ENCODE measurements around the gene STXBP6. TPM values are rescaled to one million over a fixed set of nuclear protein-coding genes. Genes with fewer than 3 reads are reported as not detected.

STXBP6 gene
- total RNA-seq, 4 donors from 2014 or later, result 2.6 to 5.5 (median 4.4) TPM

GRCh38 chr14:24820616-24821015 lies 229.3 kb downstream of the STXBP6 start:
- TF ChIP-seq, protein P1, sequence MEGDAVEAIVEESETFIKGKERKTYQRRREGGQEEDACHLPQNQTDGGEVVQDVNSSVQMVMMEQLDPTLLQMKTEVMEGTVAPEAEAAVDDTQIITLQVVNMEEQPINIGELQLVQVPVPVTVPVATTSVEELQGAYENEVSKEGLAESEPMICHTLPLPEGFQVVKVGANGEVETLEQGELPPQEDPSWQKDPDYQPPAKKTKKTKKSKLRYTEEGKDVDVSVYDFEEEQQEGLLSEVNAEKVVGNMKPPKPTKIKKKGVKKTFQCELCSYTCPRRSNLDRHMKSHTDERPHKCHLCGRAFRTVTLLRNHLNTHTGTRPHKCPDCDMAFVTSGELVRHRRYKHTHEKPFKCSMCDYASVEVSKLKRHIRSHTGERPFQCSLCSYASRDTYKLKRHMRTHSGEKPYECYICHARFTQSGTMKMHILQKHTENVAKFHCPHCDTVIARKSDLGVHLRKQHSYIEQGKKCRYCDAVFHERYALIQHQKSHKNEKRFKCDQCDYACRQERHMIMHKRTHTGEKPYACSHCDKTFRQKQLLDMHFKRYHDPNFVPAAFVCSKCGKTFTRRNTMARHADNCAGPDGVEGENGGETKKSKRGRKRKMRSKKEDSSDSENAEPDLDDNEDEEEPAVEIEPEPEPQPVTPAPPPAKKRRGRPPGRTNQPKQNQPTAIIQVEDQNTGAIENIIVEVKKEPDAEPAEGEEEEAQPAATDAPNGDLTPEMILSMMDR (IDR thresholded peaks at IDR 0.05 in 4 of 5, conservative IDR thresholded peaks at IDR 0.05 in 1 of 5), result no peak
- no peak for TF ChIP-seq POLR2A (IDR thresholded peaks at IDR 0.05)
- Histone ChIP-seq H3K27me3 (no peaks in the 10 kb centered on the region), H3K4me3 (no peak overlapping the region), H3K36me3 (no peaks in the 10 kb centered on the region), H3K9me3 (no peaks in the 10 kb centered on the region), H3K4me1 (no peaks in the 10 kb centered on the region), H3K27ac (no peak overlapping the region)
- intact Hi-C loops (cut with DNase I; ENCODE audit: low total_unique reads), result no loop called here
- no peak for DNase-seq
- in situ Hi-C loops (cut with MboI; ENCODE audit: low sequenced_read_pairs in 4 of 4), result loop anchor here in 2 of 4 donors (25.0 kb wide), 1 partner anchor 317 kb away; no protein-coding TSS in a partner anchor
- no peak for ATAC-seq

- in situ Hi-C loops (cut with MboI; ENCODE audit: low sequenced_read_pairs in 4 of 4), result loop anchor here in 3 of 4 donors (10.0 to 25.0 kb wide), 2 partner anchors 226 to 318 kb away; no protein-coding TSS in a partner anchor
- no peak overlapping the region for H3K27ac ChIP-seq
- H3K27me3 ChIP-seq, result no peaks in the 10 kb centered on the region
These were observed 231.1 kb downstream of the STXBP6 start for GRCh38 chr14:24818823-24819341.

DNA sequence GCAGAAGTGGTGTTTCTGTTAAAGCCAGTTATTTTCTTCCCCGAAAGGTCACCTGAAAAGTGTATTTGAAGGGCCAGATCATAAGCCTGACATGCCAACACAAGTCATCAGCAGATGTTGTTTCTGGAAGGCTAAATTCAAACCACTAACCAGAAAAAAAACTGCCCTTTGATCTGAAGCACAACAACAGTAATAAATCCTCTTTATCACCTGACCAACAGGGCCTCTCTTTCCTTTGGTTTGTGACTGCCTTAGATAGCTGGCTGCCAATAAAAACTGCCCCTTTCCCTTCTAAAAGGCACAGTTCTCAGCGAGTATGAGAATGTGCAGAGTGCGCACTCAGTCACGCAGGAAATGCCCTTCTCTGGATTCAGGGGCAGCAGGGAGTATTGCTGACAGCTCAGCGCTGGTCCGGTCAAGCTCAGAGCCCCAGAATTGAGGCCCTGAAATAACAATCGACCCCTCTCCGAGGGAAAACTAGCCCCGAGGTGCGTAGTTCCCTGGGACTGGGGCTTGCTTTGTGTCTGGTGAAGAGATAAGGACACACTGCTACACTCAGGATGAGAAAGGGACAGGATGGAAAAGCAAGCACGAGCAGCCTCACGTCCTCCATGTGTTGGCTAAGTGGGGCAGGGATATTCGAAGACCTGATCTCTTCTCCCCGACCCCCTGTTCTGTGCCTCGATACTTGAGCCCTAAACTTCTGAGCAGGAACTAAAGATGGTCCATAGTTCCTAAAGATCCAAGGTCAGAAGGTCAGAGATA lies 231.7 kb downstream of the STXBP6 start:
- DNase-seq (no peak), ATAC-seq (no peak)
- Histone ChIP-seq H3K4me3 (no peak overlapping the region), H3K4me1 (no peaks in the 10 kb centered on the region), H3K27me3 (no peaks in the 10 kb centered on the region), H3K9me3 (no peaks in the 10 kb centered on the region), H3K36me3 (no peaks in the 10 kb centered on the region), H3K27ac (peak overlapping the region in 1 of 4 donors; percentile 37)
- no peak for TF ChIP-seq POLR2A (IDR thresholded peaks at IDR 0.05)
- TF ChIP-seq, protein P1 (IDR thresholded peaks at IDR 0.05 in 4 of 5, conservative IDR thresholded peaks at IDR 0.05 in 1 of 5), result no peak
- intact Hi-C loops (cut with DNase I; ENCODE audit: low total_unique reads) (no loop called here), in situ Hi-C loops (cut with MboI; ENCODE audit: low sequenced_read_pairs in 4 of 4) (loop anchor here in 3 of 4 donors (10.0 to 25.0 kb wide), 2 partner anchors 227 to 319 kb away; no protein-coding TSS in a partner anchor)

More at GRCh38 chr14:24818823-24819341, 231.1 kb downstream of the STXBP6 start:
- intact Hi-C loops (cut with DNase I; ENCODE audit: low total_unique reads), result no loop called here
- no peak for DNase-seq
- TF ChIP-seq POLR2A (IDR thresholded peaks at IDR 0.05), result no peak
- TF ChIP-seq, protein P1 (IDR thresholded peaks at IDR 0.05 in 4 of 5, conservative IDR thresholded peaks at IDR 0.05 in 1 of 5), result no peak
- no peaks in the 10 kb centered on the region for H3K4me1 ChIP-seq
- no peaks in the 10 kb centered on the region for H3K36me3 ChIP-seq
- ATAC-seq, result no peak
- no peaks in the 10 kb centered on the region for H3K9me3 ChIP-seq
- H3K4me3 ChIP-seq, result no peak overlapping the region

DNA sequence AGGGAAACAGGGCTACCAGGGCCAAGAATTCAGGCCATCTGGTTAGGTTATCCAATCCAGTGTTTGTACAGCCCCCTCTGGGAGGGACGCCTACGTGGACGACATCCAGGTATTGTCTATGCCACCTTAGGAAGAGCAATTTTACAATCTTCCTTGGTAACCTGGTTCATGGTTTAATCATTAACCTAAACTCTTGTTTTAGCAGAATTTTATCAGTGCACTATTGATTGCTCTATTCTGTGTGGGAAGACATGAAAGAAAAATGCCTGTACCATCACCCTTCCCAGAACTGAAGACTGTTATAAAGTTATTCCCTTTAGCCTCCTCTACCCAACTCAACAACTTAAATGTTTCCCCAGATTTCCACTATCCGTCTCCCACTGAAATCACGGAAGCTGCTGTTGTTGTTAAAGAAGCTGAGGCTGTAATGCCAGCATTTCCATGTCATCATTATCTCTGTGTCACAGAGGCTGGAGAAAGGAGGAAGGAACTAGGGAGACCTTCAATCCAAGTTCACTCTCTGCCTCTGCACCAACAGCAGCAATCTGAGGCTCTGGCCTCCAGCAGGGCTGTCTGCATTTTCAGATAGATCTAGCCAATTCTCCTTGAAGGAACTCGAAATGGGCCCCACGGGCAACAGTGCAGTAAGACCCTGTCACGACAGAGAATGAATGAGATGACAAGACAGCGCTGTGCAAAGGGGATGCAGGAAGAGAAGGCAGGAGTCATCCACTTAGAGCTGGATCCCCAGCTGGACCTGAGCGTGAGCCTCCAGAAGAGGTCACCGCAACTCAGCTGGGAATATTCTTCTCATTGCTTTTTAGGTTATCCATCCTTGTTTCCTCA lies 232.5 kb downstream of the STXBP6 start:
- Histone ChIP-seq H3K27ac (peak overlapping the region in 2 of 4 donors; percentile 37 to 38), H3K27me3 (no peaks in the 10 kb centered on the region), H3K36me3 (no peaks in the 10 kb centered on the region), H3K9me3 (no peaks in the 10 kb centered on the region), H3K4me3 (no peak overlapping the region), H3K4me1 (no peaks in the 10 kb centered on the region)
- in situ Hi-C loops (cut with MboI; ENCODE audit: low sequenced_read_pairs in 4 of 4), result loop anchor here in 3 of 4 donors (10.0 to 25.0 kb wide), 2 partner anchors 227 to 320 kb away; no protein-coding TSS in a partner anchor
- TF ChIP-seq, protein P1 (IDR thresholded peaks at IDR 0.05 in 4 of 5, conservative IDR thresholded peaks at IDR 0.05 in 1 of 5), result no peak
- no peak for TF ChIP-seq POLR2A (IDR thresholded peaks at IDR 0.05)
- intact Hi-C loops (cut with DNase I; ENCODE audit: low total_unique reads), result no loop called here
- ATAC-seq (no peak), DNase-seq (no peak)
